Keratinocyte (primary cell): ENCODE measurements around the gene THRB. TPM values are rescaled to one million over a fixed set of nuclear protein-coding genes. Genes with fewer than 3 reads are reported as not detected.

ENCODE experiments used
- DNase-seq: peaks from one replicate; pipeline ENCODE4 v3.0.0-alpha.2; 2011; ENCODE audit warnings: low read depth, missing footprints, low spot score
- FAIRE-seq: peaks from 2 replicates; lab custom pipeline; 2011; peaks lifted over from hg19 to GRCh38; lab: Jason Lieb, UNC
- H2AFZ ChIP-seq: 2 replicates; pipeline ENCODE4 v1.6.0; 2012; ENCODE audit warnings: low read length, control low read depth, inconsistent platforms; ENCODE audit not compliant: control insufficient read depth
- H3K27ac ChIP-seq: 2 replicates; pipeline ENCODE4 v1.5.1; 2011; ENCODE audit warnings: low read length; ENCODE audit not compliant: control insufficient read depth, insufficient read depth
- H3K27me3 ChIP-seq: 3 replicates; pipeline ENCODE4 v1.6.0; 2011; ENCODE audit warnings: low read length; ENCODE audit not compliant: control insufficient read depth, insufficient read depth; ENCODE audit errors: extremely low read depth
- H3K36me3 ChIP-seq, 2 experiments: 2 replicates in 1 of 2; 3 replicates in 1 of 2; pipeline ENCODE4 v1.5.1; 2011; ENCODE audit warnings: low read length in 2 of 2, mild to moderate bottlenecking in 1 of 2; ENCODE audit not compliant: control insufficient read depth in 2 of 2, insufficient read depth in 2 of 2; ENCODE audit errors: extremely low read depth in 1 of 2
- H3K4me1 ChIP-seq: 3 replicates; pipeline ENCODE4 v1.5.1; 2011; ENCODE audit warnings: low read length; ENCODE audit not compliant: control insufficient read depth, insufficient read depth; ENCODE audit errors: extremely low read depth
- H3K4me2 ChIP-seq: 3 replicates; pipeline ENCODE4 v1.6.0; 2011; ENCODE audit warnings: low read depth, low read length; ENCODE audit not compliant: control insufficient read depth, insufficient read depth; ENCODE audit errors: extremely low read depth
- H3K4me3 ChIP-seq, 3 experiments: fragments of 200-600 bp in 1 of 3; sonication (generic) in 1 of 3; 2 replicates in 2 of 3; 3 replicates in 1 of 3; pipeline ENCODE4 v1.5.1; 2011 to 2016; ENCODE audit warnings: low read length in 3 of 3, mild to moderate bottlenecking in 3 of 3, control low read depth in 2 of 3, inconsistent platforms in 1 of 3, low read depth in 1 of 3, mixed read lengths in 1 of 3, mixed run types in 1 of 3, moderate library complexity in 1 of 3; ENCODE audit not compliant: control insufficient read depth in 2 of 3, insufficient read depth in 2 of 3; ENCODE audit errors: extremely low read depth in 1 of 3
- H3K79me2 ChIP-seq: 2 replicates; pipeline ENCODE4 v1.6.0; 2012; ENCODE audit warnings: low read length; ENCODE audit not compliant: control insufficient read depth, insufficient read depth
- H3K9ac ChIP-seq: 3 replicates; pipeline ENCODE4 v1.6.0; 2011; ENCODE audit warnings: low read length; ENCODE audit not compliant: control insufficient read depth, insufficient read depth; ENCODE audit errors: extremely low read depth
- H3K9me1 ChIP-seq: 3 replicates; pipeline ENCODE4 v1.6.0; 2011; ENCODE audit warnings: low read length; ENCODE audit not compliant: control insufficient read depth, insufficient read depth; ENCODE audit errors: extremely low read depth
- H3K9me3 ChIP-seq: 2 replicates; pipeline ENCODE4 v1.5.1; 2012; ENCODE audit warnings: low read depth, low read length; ENCODE audit not compliant: control insufficient read depth
- H4K20me1 ChIP-seq: 3 replicates; pipeline ENCODE4 v1.6.0; 2011; ENCODE audit warnings: low read length; ENCODE audit not compliant: control insufficient read depth, insufficient read depth; ENCODE audit errors: extremely low read depth
- EZH2 ChIP-seq: IDR thresholded peaks from one replicate; pipeline ENCODE4 v1.6.1; 2012; ENCODE audit warnings: inconsistent platforms, mild to moderate bottlenecking, low read length, moderate library complexity
- dilution Hi-C: fragments of 300-500 bp; cut with MboI; formaldehyde crosslinking; loops from one replicate; pipeline ENCODE4 v1.7.0; 2020; ENCODE audit warnings: low sequenced_read_pairs; ENCODE audit not compliant: extremely low pct_ligation_motif_present
- polyA plus RNA-seq, 5 experiments: library from polyadenylated mRNA; depleted of rRNA in 3 of 5; stranded (reverse) in 3 of 5; stranded (forward) in 1 of 5; unstranded in 1 of 5; fragments of >200 nt; gene quantifications; 1 replicate in 1 of 5; 2 replicates in 3 of 5; 3 replicates in 1 of 5; pipeline versions ENCODE4 v1.2.1 to v1.2.3, GENCODE V29; 2011 to 2012; ENCODE audit warnings: missing spikeins in 2 of 5, low read depth in 1 of 5, low replicate concordance in 1 of 5
- TF ChIP-seq, protein P1 (sequence below), 3 experiments: IDR thresholded peaks in 1 of 3; conservative IDR thresholded peaks in 1 of 3; optimal IDR thresholded peaks in 1 of 3; 2 replicates in 2 of 3; 3 replicates in 1 of 3; pipeline versions ENCODE3 to v1.5.1; 2011; ENCODE audit warnings: low read length in 3 of 3, mild to moderate bottlenecking in 3 of 3, moderate library complexity in 2 of 3, control low read depth in 1 of 3, inconsistent platforms in 1 of 3; ENCODE audit not compliant: insufficient read depth in 2 of 3; ENCODE audit errors: extremely low read depth in 1 of 3

Gene THRB
- polyA plus RNA-seq, 1 donor (not counting 4 experiments of a cell fraction or from before 2014, with no cell fraction given) = 2.6 TPM

DNA sequence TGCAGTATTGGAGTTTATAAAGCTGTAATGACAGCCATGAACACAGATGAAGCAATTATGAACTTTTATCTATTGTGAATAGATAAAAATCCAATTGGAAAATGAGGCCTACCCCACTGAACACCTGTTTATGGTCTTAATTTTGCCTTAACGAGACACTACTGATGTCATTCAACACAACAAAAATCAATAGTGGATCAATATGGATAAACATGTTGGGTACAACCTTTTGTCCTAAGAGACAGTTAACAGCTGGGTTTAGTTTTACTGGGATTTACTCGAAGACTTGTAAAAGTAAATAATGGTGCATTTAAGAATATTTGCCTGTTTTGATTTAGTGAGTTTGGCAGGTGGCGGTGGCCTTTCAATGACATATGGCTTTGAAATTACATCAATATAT is 331.7 kb downstream of the THRB start:
- Histone ChIP-seq H4K20me1 (no peaks in the 10 kb centered on the region), H3K27me3 (no peaks in the 10 kb centered on the region), H3K4me3 (no peak overlapping the region), H3K27ac (no peak overlapping the region), H3K9me3 (no peaks in the 10 kb centered on the region), H3K79me2 (no peaks in the 10 kb centered on the region), H2AFZ (no peak overlapping the region), H3K9me1 (no peaks in the 10 kb centered on the region), H3K4me2 (no peak overlapping the region), H3K36me3 (no peaks in the 10 kb centered on the region), H3K9ac (no peak overlapping the region), H3K4me1 (no peaks in the 10 kb centered on the region)
- FAIRE-seq = no peak
- dilution Hi-C loops = no loop called here
- DNase-seq = no peak
- TF ChIP-seq EZH2 = no peak
- TF ChIP-seq, protein P1, sequence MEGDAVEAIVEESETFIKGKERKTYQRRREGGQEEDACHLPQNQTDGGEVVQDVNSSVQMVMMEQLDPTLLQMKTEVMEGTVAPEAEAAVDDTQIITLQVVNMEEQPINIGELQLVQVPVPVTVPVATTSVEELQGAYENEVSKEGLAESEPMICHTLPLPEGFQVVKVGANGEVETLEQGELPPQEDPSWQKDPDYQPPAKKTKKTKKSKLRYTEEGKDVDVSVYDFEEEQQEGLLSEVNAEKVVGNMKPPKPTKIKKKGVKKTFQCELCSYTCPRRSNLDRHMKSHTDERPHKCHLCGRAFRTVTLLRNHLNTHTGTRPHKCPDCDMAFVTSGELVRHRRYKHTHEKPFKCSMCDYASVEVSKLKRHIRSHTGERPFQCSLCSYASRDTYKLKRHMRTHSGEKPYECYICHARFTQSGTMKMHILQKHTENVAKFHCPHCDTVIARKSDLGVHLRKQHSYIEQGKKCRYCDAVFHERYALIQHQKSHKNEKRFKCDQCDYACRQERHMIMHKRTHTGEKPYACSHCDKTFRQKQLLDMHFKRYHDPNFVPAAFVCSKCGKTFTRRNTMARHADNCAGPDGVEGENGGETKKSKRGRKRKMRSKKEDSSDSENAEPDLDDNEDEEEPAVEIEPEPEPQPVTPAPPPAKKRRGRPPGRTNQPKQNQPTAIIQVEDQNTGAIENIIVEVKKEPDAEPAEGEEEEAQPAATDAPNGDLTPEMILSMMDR (optimal IDR thresholded peaks at IDR 0.05 in 1 of 3, IDR thresholded peaks at IDR 0.05 in 1 of 3, conservative IDR thresholded peaks at IDR 0.05 in 1 of 3; ENCODE audit: extremely low read depth in 1 of 3, insufficient read depth in 2 of 3, low read length in 3 of 3) = no peak

DNA sequence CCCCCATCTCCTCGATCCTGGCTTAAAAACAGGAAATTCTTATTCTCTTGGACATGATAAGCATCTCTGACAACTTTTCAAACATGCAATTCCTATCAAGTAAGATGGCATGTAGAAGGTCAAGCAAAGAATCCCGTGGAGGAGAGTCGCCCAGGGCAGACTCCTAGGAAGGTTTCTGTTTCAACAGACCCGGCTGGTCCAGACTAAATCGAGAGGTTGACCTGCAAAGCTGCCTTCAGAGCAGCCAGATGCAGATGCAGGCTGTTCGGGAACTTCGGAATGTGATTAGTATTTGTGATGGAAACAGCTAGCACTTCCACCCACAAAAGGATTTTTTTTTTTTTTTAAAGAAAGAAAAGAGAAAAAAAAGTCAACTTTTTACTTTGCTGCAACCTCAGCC is 332.8 kb downstream of the THRB start:
- H3K36me3 ChIP-seq = no peaks in the 10 kb centered on the region
- no peak overlapping the region for H3K4me2 ChIP-seq
- H2AFZ ChIP-seq = no peak overlapping the region
- H3K27ac ChIP-seq = no peak overlapping the region
- dilution Hi-C loops = no loop called here
- DNase-seq = no peak
- H3K4me3 ChIP-seq = no peak overlapping the region
- H4K20me1 ChIP-seq = no peaks in the 10 kb centered on the region
- no peaks in the 10 kb centered on the region for H3K9me1 ChIP-seq
- no peak for TF ChIP-seq EZH2
- no peaks in the 10 kb centered on the region for H3K9me3 ChIP-seq
- FAIRE-seq = no peak
- H3K27me3 ChIP-seq = no peaks in the 10 kb centered on the region
- no peak overlapping the region for H3K9ac ChIP-seq
- peaks cover 4% of the 10 kb centered on the region for H3K4me1 ChIP-seq
- H3K79me2 ChIP-seq = no peaks in the 10 kb centered on the region

- Histone ChIP-seq H3K4me3 (no peak overlapping the region), H3K79me2 (no peaks in the 10 kb centered on the region), H3K36me3 (no peaks in the 10 kb centered on the region), H3K27me3 (no peaks in the 10 kb centered on the region), H3K4me2 (no peak overlapping the region), H3K9me1 (no peaks in the 10 kb centered on the region), H3K9ac (no peak overlapping the region), H3K27ac (no peak overlapping the region), H3K4me1 (peaks cover 12% of the 10 kb centered on the region), H2AFZ (no peak overlapping the region), H3K9me3 (no peaks in the 10 kb centered on the region), H4K20me1 (no peaks in the 10 kb centered on the region)
- dilution Hi-C loops = no loop called here
- no peak for TF ChIP-seq EZH2
- TF ChIP-seq, protein P1 (optimal IDR thresholded peaks at IDR 0.05 in 1 of 3, IDR thresholded peaks at IDR 0.05 in 1 of 3, conservative IDR thresholded peaks at IDR 0.05 in 1 of 3; ENCODE audit: extremely low read depth in 1 of 3, insufficient read depth in 2 of 3, low read length in 3 of 3) = no peak
- no peak for FAIRE-seq
- DNase-seq = no peak
These were observed 334.1 kb downstream of the THRB start for GRCh38 chr3:24160424-24161095.
